Stimulated activated CD4-positive, alpha-beta T cell treated with anti-CD3 and anti-CD28 coated beads, Interleukin-12 subunit alpha, Interleukin-12 subunit beta, amount 100 ng/mL, for 48 hours (primary cell): Measurements from ENCODE around the gene NSUN6.

ENCODE experiments used
- DNase-seq, 3 donors: peaks; one replicate each; pipeline ENCODE4 v3.0.0-alpha.2; 2020; ENCODE audit warnings: low read depth in 2 of 3, low spot score in 1 of 3

Gene NSUN6

DNA sequence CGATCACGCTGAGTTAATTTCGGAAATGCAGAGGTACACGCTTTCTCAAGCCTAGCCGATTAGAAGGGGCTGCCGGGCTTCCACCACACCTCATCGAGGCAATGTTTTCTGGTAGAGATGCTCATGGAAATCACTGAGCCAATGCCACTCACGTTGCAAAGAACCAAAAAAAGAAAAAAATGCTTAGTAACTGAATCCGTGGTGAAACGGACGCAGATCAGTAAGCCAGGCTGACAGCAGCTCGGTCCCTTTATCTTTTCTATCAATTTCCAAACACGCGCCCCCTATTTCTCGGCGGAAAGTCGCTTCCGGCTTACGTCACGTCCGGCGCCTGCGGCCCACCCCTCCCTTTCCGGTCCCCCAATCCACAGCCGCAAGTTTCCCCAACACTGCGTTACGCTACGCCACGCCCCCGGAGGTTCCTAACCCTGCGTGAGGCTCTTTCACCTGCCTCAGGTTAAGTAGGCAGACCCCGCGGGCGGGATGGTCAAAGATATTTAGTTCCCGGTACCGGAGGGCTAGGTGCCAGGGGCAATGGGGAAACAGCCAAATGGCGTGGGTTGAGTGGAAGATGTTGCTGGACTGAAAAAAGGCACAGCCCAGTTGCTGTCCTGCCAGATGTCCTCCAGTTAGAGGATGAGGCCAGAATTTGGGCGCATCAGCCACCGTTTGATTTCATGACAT is at the start of gene NSUN6:
NSUN6 (minus strand) TSS at position 264 of the 684 bp plus-strand sequence. CDS start 384 bp downstream, outside the sequence.
- peak; percentile 87 to 89 (median 88) for DNase-seq

DNA sequence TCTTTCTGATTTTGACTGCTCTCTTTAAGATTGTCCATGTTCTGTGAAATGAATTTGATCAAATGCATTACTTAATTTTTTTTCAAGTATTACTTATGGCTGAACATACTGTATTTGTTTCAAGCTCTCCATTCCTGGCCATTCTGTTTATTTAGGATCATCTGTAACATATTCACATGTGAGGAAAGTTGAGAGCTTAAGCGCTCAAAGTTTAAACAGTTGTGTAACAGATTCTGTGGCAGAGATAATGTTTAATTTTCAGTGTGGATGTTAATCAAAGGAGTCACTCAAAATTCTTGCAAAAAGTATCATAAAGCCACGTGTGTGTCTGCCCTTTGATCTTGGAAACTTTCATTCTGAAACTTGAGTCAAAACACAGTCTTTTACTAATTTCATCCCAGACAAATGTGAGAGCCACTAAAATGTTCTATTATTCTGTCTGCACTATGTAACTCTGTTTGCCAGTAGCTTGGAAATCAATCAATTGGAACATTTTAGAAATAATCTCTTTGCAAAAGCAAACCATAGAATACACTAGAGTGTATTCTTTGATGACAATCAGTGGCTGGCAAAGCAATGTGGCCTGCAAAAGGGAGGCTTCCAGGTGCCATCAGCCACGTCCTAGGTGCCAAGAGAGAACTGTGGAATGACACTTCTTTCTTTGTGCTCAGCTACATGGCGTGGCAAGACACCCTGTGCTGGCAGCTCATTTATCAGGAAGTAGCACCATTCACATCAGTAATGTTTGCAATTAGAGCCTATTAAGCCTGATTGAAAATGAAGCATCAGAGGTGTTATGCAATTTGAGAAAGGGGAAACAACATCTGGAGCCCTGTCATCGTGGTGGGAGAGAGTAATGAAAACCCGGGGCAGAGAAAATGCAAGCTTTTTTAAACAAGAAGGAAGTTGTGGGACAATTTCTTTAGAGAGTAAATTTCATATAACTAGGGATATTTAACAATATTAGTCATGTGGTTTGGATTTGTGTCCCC is 48.8 kb upstream of the NSUN6 start:
- DNase-seq: no peak

DNA sequence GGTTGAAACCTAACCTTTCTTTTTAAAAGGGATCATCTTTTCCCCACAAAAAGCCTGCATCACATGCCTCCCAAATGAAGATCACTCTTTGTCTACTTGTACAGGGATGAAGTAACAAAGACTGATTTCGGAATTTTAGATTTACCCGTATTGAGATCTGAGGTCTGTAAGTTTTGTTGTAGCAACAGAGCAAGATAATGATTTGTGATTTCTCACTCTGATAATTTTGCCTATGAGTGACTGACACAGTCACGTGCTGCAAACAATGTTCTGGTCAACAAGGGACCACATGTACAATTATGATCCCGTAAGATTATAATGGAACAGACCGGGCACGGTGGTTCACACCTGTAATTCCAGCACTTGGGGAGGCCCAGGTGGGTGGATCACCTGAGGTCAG is 39.2 kb upstream of the NSUN6 start:
- no peak for DNase-seq

DNA sequence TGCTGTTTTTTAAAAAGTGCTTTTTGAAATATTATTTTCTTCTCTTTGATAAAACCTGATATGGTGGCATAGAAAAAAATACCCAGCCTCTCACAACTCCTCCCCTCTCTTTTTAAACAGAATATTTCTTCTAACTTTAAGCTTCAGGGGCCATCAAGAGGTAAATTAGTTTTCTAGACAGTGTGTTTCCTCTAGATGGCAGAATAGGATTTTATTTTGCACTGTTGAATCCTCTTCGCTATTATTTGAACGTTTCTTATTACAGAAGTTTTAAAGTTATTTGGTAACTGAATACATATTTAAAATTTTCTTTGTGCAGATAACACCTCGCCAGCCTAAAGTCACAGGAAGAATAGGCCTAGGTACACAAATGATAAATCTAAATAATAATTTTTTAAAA is 38.1 kb upstream of the NSUN6 start:
- no peak for DNase-seq

- DNase-seq: no peak
Observed at GRCh38 chr10:18687706-18688105, 36.3 kb upstream of the NSUN6 start.

DNA sequence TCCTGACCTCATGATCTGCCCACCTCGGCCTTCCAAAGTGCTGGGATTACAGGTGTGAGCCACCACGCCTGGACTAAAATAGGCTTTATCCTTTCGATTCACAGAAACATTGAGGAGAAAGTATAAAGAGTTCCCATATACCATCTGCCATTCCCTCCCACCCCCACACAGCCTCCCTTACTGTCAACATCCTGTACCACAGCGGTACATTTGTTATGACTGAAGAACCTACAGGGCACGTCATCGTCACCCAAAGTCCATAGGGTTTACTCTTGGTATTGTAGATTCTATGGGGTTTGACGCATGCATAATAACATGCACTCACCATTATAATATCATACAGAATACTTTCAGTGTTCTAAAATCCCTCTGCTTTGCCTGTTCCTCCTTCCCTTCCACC is 35.8 kb upstream of the NSUN6 start:
- no peak for DNase-seq

GRCh38 chr10:18685555-18685954 is 34.2 kb upstream of the NSUN6 start:
- DNase-seq: no peak

GRCh38 chr10:18684953-18685352 is 33.6 kb upstream of the NSUN6 start:
- DNase-seq: peak in 1 of 3 donors; percentile 3

- no peak for DNase-seq
Observed at GRCh38 chr10:18684416-18684815, 33.0 kb upstream of the NSUN6 start.

- no peak for DNase-seq
Observed at GRCh38 chr10:18683427-18683826, 32.0 kb upstream of the NSUN6 start.

- DNase-seq: no peak
Observed at GRCh38 chr10:18681971-18682411, 30.6 kb upstream of the NSUN6 start.

- DNase-seq: no peak
Observed at GRCh38 chr10:18681366-18681765, 30.0 kb upstream of the NSUN6 start.

GRCh38 chr10:18680754-18681153 is 29.4 kb upstream of the NSUN6 start:
- no peak for DNase-seq

DNA sequence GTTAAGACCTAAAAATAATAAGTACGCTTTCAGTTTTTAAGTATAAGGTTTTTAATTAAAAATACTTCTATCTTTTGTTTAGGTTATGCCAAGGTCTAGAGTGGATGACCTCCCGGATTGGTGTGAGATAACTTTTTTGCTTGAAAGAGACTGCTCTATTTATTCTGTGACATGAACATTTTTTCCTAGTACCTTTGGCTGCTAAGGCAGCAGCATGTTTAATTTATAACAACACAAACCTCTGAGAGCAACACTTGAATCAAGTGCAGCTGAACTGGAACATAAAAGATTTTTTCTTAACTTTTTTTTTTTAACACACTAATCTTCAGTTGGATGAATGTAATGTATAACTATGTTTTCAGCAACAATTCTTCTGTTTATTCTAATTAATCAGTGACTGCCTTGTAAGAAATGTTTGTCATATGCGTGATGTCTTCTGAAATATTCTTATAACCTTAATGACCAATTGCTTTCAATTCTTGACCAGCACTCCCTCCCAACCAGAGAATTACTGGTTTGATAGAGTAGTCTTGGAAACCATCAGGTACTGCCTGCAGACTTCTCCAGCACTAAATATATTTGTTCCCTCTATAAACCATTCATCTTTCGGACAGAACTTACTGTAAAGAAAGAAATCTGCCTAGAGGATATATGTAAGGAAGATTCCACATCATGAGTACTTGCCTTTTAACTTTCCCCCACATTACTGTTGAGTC is 23.9 kb upstream of the NSUN6 start:
- DNase-seq: no peak

DNA sequence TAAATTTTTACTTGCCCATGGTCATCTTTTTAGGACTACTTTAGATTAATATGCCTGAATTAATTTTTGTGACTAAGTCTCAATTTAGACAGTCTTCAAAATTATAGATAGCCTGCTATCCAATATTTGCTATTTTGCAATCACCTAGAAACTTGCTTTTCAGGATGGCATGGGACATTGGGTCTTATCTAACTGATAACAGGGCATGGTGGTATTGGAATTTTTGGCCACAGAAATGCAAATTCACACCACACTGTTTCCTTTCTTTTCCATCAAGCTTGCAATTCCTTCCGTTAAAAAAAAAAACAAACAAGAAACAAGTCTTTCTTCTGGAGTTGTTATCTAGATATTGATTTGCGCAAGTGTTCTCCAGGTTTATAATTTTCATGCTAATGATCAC is 16.6 kb upstream of the NSUN6 start:
- DNase-seq: no peak

DNA sequence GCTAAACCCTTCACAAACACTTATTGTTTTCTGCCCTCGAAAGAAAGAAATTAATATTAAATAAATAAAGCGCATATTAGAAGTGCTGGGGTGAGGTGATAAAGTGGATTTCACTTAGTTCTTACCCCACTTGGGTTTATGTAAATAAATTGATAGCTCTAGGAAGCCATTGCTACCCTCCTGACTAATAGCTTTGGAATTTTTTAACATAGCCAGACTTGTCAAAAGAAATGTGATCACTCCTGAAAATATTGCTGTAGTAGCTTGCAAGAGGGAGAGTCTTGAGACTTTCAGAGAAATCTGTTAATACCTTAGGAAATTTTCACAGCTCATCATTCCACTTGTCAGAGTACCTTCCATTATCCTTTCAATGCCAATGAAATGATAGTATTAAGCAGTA is 15.4 kb upstream of the NSUN6 start:
- DNase-seq: no peak

DNA sequence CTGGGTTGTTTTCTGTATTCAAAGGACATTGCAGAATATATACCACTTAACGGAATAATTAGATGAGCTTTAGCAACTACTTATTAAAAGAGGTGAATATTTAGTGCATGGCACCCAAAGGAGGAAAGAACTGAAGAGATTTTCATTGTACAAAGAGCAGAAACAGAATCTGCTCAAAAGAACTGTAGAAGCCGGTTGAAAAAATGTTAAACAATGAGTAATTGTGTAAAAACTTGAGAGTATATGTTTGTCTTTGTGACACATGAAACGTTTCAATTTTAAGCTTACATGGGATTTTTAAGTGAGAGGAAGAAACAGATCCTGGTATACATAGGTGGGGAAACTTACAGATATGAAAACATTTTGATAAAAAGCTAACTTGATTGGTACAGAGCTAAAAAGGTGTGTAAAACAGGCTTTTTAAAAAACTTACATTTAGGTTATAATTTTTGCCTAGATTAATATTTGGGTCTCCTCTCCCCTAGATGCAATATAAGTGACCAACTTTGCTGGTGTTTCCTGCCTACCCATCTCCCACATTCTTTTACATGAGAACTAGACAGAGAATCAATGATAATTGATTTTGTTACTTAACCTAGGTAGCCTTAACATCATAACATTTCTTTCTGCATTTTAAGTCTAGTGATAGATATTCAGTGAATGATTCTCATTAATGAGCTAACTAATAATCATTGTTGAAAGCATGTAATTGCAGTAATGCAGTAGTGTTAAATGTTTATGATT is 14.6 kb upstream of the NSUN6 start:
- no peak for DNase-seq

DNA sequence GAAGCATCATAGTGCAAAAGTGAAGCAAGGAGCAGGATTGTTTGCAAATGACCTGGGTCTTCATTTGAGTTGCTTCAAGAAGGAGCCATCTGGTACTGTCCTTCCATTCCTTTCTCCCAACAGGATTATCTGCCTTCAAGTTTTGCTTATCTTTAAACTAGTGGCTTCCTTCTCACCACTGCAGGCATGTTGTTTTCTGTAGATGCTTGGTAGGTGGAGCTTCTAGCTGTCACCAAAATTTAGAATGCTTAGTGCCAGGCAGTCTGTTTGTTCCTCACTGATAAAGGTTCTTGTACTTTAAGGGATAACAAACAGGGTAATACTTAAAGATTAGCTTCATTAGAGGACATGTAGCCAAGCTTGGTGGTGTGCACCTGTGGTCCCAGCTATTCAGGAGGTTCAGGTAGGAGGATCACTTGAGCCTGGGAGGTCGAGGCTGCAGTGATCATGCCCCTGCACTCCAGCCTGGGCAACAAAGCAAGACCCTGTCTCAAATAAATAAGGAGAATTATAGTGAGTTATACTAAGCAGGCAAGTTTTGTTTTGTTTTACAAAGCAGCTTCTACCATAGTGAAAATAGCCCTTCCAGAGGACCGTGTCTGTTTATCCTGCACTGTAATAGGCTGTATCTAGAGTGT is 13.6 kb upstream of the NSUN6 start:
- no peak for DNase-seq

- DNase-seq: no peak
Observed at GRCh38 chr10:18660816-18661431, 9.5 kb upstream of the NSUN6 start.
